HG03354 (cell line): Measurements from ENCODE around the gene EPSTI1.
"Not testable (repeated sequence)": the region's sequence is repeated elsewhere in the genome, so short reads cannot be mapped to it uniquely, and the experiment has no call there.

ENCODE experiments used
- ATAC-seq: cut with Tn5 transposase; IDR thresholded peaks from one replicate; pipeline ENCODE4 v1.9.1; 2021; ENCODE audit warnings: mild to moderate bottlenecking; ENCODE audit not compliant: unreplicated experiment, poor library complexity, severe bottlenecking

The EPSTI1 gene

GRCh38 chr13:43006893-43007631 is 15.0 kb upstream of the EPSTI1 start:
- ATAC-seq: no peak

- no peak for ATAC-seq
Measured at GRCh38 chr13:43005460-43006236, 13.6 kb upstream of the EPSTI1 start.

GRCh38 chr13:43003729-43004128 is 11.7 kb upstream of the EPSTI1 start:
- ATAC-seq: no peak

GRCh38 chr13:43003010-43003409 is 11.0 kb upstream of the EPSTI1 start:
- no peak for ATAC-seq

GRCh38 chr13:43002021-43002420 is 10.0 kb upstream of the EPSTI1 start:
- ATAC-seq: no peak

GRCh38 chr13:43000676-43001075 is 8.6 kb upstream of the EPSTI1 start:
- no peak for ATAC-seq

- no peak for ATAC-seq
Measured at GRCh38 chr13:42999491-42999890, 7.5 kb upstream of the EPSTI1 start.

GRCh38 chr13:42997381-42997780 is 5.3 kb upstream of the EPSTI1 start:
- ATAC-seq: peak; percentile 39

GRCh38 chr13:42996584-42996983 is 4.5 kb upstream of the EPSTI1 start:
- no peak for ATAC-seq

GRCh38 chr13:42994878-42995277 is 2.8 kb upstream of the EPSTI1 start:
- ATAC-seq: no peak

- ATAC-seq: peak; percentile 9
Measured at GRCh38 chr13:42992764-42993122, 702 bp upstream of the EPSTI1 start.

- not testable (repeated sequence) for ATAC-seq
Measured at GRCh38 chr13:42991233-42991897, 676 bp downstream of the EPSTI1 start.

- peak; percentile 35 for ATAC-seq
Measured at GRCh38 chr13:42990291-42991232, 1.5 kb downstream of the EPSTI1 start.

GRCh38 chr13:42986176-42986574 is 5.9 kb downstream of the EPSTI1 start:
- ATAC-seq: no peak

GRCh38 chr13:42985312-42986175 is 6.5 kb downstream of the EPSTI1 start:
- ATAC-seq: no peak

- ATAC-seq: no peak
Measured at GRCh38 chr13:42984691-42985090, 7.3 kb downstream of the EPSTI1 start.

- ATAC-seq: no peak
Measured at GRCh38 chr13:42984026-42984425, 8.0 kb downstream of the EPSTI1 start.

- no peak for ATAC-seq
Measured at GRCh38 chr13:42981853-42982252, 10.2 kb downstream of the EPSTI1 start.

- no peak for ATAC-seq
Measured at GRCh38 chr13:42981317-42981716, 10.7 kb downstream of the EPSTI1 start.
